ENCODE results near the gene ZAP70. TPM values are rescaled to one million over a fixed set of nuclear protein-coding genes. Genes with fewer than 3 reads are reported as not detected.

Gene ZAP70
- total RNA-seq, 1 experiment from 2014 or later: 0.61 TPM

DNA sequence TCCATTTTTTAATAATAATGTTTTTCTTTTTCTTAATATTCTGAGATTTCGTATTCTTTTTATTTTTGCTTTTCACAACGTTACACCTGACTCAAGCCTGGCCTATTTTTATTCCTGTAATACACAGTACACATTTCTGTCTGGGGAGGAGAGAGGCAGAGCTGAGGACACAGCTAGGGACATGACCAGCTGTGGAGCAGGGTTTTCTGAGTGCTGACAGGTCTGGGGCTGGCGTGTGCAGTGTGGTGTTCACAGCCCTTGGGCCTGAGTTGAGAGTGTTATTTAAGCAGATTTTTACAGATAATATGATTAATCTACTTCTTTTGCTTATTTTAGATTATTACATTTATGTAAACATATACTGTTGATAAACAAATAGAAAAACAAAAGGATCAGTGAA lies 55.9 kb downstream of the ZAP70 start:
- no peak overlapping the region for H3K4me3 Mint-ChIP-seq
- ChIA-PET POLR2A (no interaction called here), CTCF (interaction anchor here (1.0 to 1.9 kb wide), 2 partner anchors 17 to 70 kb away, joined by 3 to 5 read pairs; no protein-coding TSS in a partner anchor)
- peaks cover 18% of the 10 kb centered on the region for H3K36me3 Mint-ChIP-seq
- H3K9me3 Mint-ChIP-seq: no peaks in the 10 kb centered on the region
- H3K27ac Mint-ChIP-seq: no peak overlapping the region
- TF ChIP-seq NFE2L1 (CRISPR knock-in tag; IDR thresholded peaks at IDR 0.05): no peak
- no peak for TF ChIP-seq ZNF317 (CRISPR knock-in tag; IDR thresholded peaks at IDR 0.05; ENCODE audit: borderline replicate concordance, low read depth)
- no peak for TF ChIP-seq ZNF219 (CRISPR knock-in tag; IDR thresholded peaks at IDR 0.05; ENCODE audit: borderline replicate concordance)
- no peak for TF ChIP-seq NR3C1 (CRISPR knock-in tag; conservative IDR thresholded peaks at IDR 0.05; ENCODE audit: low read depth)
- TF ChIP-seq, protein P1, sequence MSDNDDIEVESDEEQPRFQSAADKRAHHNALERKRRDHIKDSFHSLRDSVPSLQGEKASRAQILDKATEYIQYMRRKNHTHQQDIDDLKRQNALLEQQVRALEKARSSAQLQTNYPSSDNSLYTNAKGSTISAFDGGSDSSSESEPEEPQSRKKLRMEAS (CRISPR knock-in tag; IDR thresholded peaks at IDR 0.05): no peak
- TF ChIP-seq, protein P2, sequence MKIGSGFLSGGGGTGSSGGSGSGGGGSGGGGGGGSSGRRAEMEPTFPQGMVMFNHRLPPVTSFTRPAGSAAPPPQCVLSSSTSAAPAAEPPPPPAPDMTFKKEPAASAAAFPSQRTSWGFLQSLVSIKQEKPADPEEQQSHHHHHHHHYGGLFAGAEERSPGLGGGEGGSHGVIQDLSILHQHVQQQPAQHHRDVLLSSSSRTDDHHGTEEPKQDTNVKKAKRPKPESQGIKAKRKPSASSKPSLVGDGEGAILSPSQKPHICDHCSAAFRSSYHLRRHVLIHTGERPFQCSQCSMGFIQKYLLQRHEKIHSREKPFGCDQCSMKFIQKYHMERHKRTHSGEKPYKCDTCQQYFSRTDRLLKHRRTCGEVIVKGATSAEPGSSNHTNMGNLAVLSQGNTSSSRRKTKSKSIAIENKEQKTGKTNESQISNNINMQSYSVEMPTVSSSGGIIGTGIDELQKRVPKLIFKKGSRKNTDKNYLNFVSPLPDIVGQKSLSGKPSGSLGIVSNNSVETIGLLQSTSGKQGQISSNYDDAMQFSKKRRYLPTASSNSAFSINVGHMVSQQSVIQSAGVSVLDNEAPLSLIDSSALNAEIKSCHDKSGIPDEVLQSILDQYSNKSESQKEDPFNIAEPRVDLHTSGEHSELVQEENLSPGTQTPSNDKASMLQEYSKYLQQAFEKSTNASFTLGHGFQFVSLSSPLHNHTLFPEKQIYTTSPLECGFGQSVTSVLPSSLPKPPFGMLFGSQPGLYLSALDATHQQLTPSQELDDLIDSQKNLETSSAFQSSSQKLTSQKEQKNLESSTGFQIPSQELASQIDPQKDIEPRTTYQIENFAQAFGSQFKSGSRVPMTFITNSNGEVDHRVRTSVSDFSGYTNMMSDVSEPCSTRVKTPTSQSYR (CRISPR knock-in tag; IDR thresholded peaks at IDR 0.05): no peak
- TF ChIP-seq OVOL2 (CRISPR knock-in tag; IDR thresholded peaks at IDR 0.05; ENCODE audit: borderline replicate concordance): no peak
- TF ChIP-seq, protein P3, sequence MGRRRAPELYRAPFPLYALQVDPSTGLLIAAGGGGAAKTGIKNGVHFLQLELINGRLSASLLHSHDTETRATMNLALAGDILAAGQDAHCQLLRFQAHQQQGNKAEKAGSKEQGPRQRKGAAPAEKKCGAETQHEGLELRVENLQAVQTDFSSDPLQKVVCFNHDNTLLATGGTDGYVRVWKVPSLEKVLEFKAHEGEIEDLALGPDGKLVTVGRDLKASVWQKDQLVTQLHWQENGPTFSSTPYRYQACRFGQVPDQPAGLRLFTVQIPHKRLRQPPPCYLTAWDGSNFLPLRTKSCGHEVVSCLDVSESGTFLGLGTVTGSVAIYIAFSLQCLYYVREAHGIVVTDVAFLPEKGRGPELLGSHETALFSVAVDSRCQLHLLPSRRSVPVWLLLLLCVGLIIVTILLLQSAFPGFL (CRISPR knock-in tag; IDR thresholded peaks at IDR 0.05; ENCODE audit: borderline replicate concordance): no peak
- no peak for TF ChIP-seq ATF1 (CRISPR knock-in tag; IDR thresholded peaks at IDR 0.05)
- TF ChIP-seq, protein P4, sequence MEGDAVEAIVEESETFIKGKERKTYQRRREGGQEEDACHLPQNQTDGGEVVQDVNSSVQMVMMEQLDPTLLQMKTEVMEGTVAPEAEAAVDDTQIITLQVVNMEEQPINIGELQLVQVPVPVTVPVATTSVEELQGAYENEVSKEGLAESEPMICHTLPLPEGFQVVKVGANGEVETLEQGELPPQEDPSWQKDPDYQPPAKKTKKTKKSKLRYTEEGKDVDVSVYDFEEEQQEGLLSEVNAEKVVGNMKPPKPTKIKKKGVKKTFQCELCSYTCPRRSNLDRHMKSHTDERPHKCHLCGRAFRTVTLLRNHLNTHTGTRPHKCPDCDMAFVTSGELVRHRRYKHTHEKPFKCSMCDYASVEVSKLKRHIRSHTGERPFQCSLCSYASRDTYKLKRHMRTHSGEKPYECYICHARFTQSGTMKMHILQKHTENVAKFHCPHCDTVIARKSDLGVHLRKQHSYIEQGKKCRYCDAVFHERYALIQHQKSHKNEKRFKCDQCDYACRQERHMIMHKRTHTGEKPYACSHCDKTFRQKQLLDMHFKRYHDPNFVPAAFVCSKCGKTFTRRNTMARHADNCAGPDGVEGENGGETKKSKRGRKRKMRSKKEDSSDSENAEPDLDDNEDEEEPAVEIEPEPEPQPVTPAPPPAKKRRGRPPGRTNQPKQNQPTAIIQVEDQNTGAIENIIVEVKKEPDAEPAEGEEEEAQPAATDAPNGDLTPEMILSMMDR (IDR thresholded peaks at IDR 0.05): no peak
- no peak for TF ChIP-seq NFATC4 (CRISPR knock-in tag; IDR thresholded peaks at IDR 0.05)
- TF ChIP-seq ZNF396 (CRISPR knock-in tag; IDR thresholded peaks at IDR 0.05; ENCODE audit: borderline replicate concordance): no peak
- TF ChIP-seq, protein P5, sequence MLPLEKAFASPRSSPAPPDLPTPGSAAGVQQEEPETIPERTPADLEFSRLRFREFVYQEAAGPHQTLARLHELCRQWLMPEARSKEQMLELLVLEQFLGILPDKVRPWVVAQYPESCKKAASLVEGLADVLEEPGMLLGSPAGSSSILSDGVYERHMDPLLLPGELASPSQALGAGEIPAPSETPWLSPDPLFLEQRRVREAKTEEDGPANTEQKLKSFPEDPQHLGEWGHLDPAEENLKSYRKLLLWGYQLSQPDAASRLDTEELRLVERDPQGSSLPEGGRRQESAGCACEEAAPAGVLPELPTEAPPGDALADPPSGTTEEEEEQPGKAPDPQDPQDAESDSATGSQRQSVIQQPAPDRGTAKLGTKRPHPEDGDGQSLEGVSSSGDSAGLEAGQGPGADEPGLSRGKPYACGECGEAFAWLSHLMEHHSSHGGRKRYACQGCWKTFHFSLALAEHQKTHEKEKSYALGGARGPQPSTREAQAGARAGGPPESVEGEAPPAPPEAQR (CRISPR knock-in tag; IDR thresholded peaks at IDR 0.05): no peak
- TF ChIP-seq, protein P6, sequence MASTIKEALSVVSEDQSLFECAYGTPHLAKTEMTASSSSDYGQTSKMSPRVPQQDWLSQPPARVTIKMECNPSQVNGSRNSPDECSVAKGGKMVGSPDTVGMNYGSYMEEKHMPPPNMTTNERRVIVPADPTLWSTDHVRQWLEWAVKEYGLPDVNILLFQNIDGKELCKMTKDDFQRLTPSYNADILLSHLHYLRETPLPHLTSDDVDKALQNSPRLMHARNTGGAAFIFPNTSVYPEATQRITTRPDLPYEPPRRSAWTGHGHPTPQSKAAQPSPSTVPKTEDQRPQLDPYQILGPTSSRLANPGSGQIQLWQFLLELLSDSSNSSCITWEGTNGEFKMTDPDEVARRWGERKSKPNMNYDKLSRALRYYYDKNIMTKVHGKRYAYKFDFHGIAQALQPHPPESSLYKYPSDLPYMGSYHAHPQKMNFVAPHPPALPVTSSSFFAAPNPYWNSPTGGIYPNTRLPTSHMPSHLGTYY (CRISPR knock-in tag; IDR thresholded peaks at IDR 0.05): no peak
- no peak for TF ChIP-seq TEAD1 (CRISPR knock-in tag; IDR thresholded peaks at IDR 0.05)
- TF ChIP-seq PRRX2 (CRISPR knock-in tag; IDR thresholded peaks at IDR 0.05): no peak
- TF ChIP-seq, protein P7, sequence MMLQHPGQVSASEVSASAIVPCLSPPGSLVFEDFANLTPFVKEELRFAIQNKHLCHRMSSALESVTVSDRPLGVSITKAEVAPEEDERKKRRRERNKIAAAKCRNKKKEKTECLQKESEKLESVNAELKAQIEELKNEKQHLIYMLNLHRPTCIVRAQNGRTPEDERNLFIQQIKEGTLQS (CRISPR knock-in tag; conservative IDR thresholded peaks at IDR 0.05): no peak
- no peak for TF ChIP-seq SP1 (CRISPR knock-in tag; conservative IDR thresholded peaks at IDR 0.05)
- DNase-seq (ENCODE audit: low spot score) (no peak), ATAC-seq (no peak)
- peaks cover 20% of the 10 kb centered on the region for H3K4me1 Mint-ChIP-seq
- H3K27me3 Mint-ChIP-seq (ENCODE audit: low read depth): peaks cover 19% of the 10 kb centered on the region

Data from WTC11 (cell line).